Upper lobe of left lung (tissue), 4 donors: ENCODE data around the gene TK1.

Experiments
- POLR2A ChIP-seq, 4 donors: fragments of 450-650 bp; IDR thresholded peaks; one replicate each; pipeline ENCODE4 v1.5.1; 2016 to 2017; ENCODE audit warnings: antibody characterized with exemption in 4 of 4, mild to moderate bottlenecking in 2 of 4
- TF ChIP-seq, protein P1 (sequence below), 6 experiments: fragments of 450-650 bp in 4 of 6; fragments of 200-600 bp in 2 of 6; sonication (generic) in 2 of 6; IDR thresholded peaks; one replicate each; pipeline ENCODE4 v1.5.1; 2016 to 2019; ENCODE audit warnings: antibody characterized with exemption in 6 of 6

DNA sequence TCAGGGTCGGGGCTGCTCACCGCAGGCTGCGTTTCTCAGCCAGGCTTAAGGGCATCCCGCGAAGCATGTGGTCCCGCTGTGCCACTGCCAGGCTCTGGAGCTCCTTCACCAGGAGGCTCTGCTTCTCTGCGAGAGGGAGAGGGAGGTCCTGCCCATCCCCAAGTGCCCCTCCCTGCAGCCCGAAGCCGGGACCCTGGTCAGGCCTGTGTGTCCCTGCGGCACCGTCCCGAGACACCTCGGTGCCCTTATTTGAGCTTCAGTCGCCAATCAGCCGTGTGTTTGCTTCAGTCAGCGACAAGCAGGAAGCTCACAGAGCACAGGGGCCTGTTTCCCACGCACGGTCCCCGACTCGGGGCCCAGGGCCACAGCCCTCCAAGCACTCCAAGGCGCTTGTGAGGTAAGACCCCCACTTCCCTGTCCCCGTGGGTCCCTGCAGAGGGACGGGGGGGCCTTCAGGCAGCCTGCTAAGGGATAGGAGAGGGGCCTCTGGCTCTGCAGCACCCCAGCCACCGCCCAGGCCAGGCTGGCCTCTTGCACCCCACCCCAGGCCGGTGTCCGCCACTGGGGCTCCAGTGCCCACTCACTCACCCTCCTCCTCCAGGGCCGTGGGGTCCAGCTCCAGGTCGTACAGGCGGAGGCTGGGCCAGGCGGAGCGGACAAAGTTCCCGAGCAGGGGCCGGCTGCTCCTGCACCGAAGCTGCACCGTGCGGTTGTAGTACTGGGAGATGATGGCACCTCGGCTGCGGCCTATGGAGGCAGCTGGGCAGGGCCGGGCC is 61.5 kb downstream of the TK1 start:
- TF ChIP-seq, protein P1, sequence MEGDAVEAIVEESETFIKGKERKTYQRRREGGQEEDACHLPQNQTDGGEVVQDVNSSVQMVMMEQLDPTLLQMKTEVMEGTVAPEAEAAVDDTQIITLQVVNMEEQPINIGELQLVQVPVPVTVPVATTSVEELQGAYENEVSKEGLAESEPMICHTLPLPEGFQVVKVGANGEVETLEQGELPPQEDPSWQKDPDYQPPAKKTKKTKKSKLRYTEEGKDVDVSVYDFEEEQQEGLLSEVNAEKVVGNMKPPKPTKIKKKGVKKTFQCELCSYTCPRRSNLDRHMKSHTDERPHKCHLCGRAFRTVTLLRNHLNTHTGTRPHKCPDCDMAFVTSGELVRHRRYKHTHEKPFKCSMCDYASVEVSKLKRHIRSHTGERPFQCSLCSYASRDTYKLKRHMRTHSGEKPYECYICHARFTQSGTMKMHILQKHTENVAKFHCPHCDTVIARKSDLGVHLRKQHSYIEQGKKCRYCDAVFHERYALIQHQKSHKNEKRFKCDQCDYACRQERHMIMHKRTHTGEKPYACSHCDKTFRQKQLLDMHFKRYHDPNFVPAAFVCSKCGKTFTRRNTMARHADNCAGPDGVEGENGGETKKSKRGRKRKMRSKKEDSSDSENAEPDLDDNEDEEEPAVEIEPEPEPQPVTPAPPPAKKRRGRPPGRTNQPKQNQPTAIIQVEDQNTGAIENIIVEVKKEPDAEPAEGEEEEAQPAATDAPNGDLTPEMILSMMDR (IDR thresholded peaks at IDR 0.05), result no peak
- TF ChIP-seq POLR2A (IDR thresholded peaks at IDR 0.05), result no peak
